Measurements from ENCODE around the gene KLC4.
"Not testable (repeated sequence)": the region's sequence is repeated elsewhere in the genome, so short reads cannot be mapped to it uniquely, and the experiment has no call there.

KLC4 gene

DNA sequence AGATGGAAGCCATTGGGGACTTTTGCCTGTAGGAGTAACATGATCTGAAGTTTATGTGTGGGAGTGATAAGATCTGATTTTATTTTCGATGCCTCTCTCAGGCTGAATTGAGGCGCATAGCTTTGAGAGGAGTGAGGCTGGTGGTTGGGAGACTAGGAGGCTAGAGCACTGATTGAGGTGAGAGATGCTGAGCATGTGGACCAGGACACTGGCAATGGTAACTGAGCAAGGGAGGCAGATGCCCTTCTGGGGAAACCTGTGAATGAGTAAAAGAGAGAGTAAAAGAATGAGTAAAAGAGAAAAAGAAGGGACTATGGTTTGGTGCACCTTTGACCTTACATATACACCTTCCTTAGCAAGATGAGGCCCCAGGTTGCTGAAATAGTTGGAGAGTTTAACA lies 35.0 kb upstream of the KLC4 start:
- no peak overlapping the region for H3K4me3 ChIP-seq (ENCODE audit: low read length)
- no peak for TF ChIP-seq ZNF274 (IDR thresholded peaks at IDR 0.05; ENCODE audit: low read depth, low read length)

DNA sequence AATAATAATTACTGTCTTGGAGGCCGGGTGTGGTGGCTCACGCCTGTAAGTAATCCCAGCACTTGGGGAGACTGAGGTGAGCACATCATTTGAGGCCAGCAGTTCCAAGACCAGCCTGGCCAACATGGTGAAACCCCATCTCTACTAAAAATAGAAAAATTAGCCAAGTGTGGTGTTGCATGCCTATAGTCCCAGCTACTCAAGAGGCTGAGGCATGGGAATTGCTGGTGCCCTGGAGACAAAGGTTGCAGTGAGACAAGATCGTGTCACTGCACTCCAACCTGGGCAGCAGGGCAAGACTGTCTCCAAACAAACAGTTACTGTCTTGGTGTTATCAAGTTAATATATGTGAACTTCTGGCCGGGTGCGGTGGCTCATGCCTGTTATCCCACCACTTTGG lies 33.1 kb upstream of the KLC4 start:
- H3K4me3 ChIP-seq (ENCODE audit: low read length), result no peak overlapping the region
- no peak for TF ChIP-seq ZNF274 (IDR thresholded peaks at IDR 0.05; ENCODE audit: low read depth, low read length)

DNA sequence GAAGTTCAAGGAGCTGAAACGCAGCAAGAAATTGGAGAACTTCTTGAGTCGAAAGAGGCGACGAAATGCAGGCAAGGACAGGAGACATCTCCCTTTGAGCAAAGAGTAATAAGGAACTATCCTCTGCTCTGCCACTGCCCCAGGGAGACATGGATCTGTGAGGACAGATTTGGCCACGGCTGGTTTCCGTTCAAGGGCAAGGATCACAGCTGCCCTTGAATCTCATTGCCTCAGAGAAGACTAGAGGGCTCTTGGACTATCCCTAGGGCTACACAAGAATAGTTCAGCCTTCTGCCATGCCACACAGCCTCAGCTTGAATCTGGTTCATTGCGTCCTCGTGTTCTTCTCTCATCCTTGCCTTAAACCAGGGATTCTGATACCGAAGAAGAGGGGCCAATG lies 30.3 kb upstream of the KLC4 start:
- TF ChIP-seq ZNF274 (IDR thresholded peaks at IDR 0.05; ENCODE audit: low read depth, low read length), result no peak
- H3K4me3 ChIP-seq (ENCODE audit: low read length), result no peak overlapping the region

DNA sequence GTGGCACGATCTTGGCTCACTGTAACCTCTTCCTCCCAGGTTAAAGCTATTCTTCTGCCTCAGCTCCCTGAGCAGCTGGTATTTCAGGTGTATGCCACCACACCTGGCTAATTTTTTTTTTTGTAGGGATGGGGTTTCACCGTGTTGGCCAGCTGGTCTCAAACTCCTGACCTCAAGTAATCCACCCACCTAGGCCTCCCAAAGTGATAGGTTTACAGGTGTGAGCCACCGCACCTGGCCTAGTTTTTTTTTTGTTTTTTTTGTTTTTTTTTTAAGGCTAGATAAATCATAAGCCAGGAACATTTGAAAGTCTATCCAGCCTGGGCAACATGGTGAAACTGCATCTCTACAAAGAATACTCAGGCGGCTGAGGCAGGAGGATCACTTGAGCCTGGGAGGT lies 27.1 kb upstream of the KLC4 start:
- no peak overlapping the region for H3K4me3 ChIP-seq (ENCODE audit: low read length)
- TF ChIP-seq ZNF274 (IDR thresholded peaks at IDR 0.05; ENCODE audit: low read depth, low read length), result no peak

DNA sequence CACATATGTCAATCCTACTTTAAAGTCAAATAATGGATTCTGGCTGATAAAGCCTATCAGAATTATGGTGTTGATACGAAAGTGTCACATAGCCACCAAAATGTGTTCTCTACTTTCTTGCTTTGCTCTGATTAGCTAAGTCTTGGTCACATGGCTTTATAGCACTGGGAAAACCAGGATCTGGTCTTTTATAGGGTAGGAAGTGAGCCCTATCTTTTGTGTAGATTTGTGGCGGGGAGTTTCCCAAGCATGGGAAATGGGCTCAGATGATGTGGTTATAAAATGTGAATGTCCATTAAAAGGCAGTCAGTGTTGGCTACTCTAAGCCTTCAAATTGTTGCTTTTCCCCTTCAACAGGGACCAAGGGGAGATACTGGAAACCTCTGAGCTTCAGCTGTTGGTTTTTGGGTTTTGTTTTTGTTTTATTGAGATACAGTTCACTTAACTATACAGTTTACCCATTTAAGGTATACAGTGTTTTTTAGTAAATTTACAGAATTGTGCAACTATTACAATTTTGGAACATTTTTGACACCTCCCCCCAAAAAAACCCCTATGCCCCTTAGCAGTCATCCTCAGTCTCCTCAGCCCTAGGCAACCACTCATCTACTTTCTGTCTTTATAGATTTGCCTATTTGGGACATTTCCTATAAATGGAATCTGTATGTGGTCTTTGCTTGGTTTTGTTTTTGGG lies 25.8 kb upstream of the KLC4 start:
- TF ChIP-seq ZNF274 (IDR thresholded peaks at IDR 0.05; ENCODE audit: low read depth, low read length), result no peak
- no peak overlapping the region for H3K4me3 ChIP-seq (ENCODE audit: low read length)

DNA sequence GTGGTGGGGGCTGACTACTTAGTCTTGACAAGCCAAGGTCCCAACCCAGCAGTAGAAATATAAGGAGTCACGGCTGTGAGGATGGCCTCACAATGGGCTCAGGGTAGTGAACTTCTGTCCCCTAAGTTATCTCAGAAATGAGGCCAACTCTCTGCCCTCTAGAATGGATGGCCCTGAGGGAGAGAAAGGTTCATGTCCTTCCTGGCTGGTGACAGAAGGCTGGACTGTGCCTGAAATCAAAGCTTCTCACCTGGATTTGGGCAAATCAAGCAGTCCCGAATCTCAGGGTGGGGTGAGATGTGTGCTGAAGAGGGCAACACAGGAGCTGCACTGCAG lies 25.3 kb upstream of the KLC4 start:
- TF ChIP-seq ZNF274 (IDR thresholded peaks at IDR 0.05; ENCODE audit: low read depth, low read length), result no peak
- H3K4me3 ChIP-seq (ENCODE audit: low read length), result no peak overlapping the region

DNA sequence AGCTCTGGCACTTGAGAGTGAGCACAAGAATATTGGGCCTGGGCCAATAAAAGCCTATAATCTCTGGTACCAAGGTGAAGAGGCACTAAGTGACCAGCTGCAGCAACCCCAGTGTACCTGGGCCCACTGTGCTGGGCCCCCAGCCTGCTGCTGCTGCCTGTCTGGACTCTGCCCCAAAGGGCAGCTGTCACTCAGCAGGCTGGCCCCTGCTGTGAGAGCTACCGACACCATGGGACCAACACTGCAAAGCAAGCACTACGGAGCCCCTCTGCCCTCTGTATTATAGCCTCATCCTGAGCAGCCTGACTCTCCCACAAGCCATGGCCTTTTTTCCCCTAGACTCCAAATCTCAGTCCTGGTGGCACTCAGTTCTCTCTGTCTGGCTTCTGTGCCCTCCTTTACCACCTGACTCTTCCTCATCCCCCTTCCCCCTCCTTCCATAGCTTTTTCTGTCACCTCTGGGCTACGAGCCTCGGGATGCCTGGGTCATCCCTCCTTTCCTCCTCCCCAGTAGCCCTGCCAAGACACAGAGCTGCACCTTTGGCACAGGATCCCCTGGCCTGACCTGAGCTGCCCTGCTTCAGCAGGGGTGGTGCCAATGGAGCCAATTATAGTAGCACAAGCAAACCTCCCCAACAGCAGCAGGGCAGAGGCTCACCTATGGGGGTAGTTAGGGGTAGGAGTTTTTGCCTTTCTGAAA lies 23.8 kb upstream of the KLC4 start:
- TF ChIP-seq ZNF274 (IDR thresholded peaks at IDR 0.05; ENCODE audit: low read depth, low read length), result no peak
- H3K4me3 ChIP-seq (ENCODE audit: low read length), result no peak overlapping the region

DNA sequence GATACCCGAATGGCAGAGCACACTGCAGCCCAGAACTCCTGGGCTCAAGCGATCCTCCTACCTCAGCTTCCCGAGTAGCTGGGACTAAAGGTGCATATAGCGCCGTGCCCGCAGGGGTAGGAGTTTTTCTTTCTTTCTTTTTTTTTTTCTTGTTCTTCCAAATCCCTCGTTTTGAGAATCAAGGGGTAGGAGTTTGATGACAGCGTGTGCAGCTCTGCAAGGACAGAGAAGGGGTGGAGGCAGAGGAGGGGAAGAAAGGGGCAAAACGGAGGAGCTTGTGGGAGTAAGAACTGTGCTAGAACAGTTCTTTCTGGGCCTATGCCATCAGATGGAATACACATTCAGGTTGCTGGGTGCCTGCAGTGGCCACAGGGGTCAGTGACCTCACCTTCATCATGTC lies 22.7 kb upstream of the KLC4 start:
- no peak overlapping the region for H3K4me3 ChIP-seq (ENCODE audit: low read length)
- no peak for TF ChIP-seq ZNF274 (IDR thresholded peaks at IDR 0.05; ENCODE audit: low read depth, low read length)

DNA sequence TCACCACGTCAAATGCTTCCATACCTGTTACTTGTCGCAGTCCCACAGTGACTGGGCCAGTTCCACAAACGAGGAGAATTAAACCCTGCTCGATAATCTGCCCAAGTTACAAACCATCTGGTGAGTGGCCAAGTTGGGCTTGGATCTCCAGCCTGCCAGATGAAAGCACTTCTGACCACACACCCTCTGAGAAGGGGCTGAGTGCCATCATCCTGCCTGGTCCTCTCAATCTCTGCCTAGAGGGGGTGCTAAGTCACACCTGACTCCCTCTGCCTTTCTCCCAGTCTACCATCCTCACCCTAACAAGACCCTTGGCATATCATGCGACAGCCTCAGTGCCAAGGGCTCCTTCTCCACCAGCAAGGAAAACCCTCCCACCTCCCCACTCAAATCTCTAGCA lies 22.2 kb upstream of the KLC4 start:
- no peak for TF ChIP-seq ZNF274 (IDR thresholded peaks at IDR 0.05; ENCODE audit: low read depth, low read length)

DNA sequence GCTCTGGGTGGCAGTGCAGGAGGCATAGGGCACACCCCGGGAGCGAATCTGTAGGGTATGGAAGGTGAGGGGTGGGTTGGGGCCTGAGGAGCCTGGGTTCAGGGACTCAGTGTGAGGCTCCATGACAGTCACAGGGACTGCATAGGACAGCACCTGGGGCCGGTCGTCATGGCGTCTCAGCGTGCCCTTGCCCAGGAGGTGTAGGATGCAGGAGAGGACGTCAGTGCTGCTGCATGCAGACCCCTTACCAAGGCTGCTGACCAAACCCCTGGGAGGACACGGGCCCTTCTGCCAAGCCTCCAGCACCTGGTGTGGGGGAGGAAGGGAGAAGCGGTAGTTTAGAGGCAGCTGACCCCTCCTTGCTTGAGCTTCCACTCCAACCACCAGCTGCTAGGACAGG lies 21.7 kb upstream of the KLC4 start:
- no peak for TF ChIP-seq ZNF274 (IDR thresholded peaks at IDR 0.05; ENCODE audit: low read depth, low read length)
- no peak overlapping the region for H3K4me3 ChIP-seq (ENCODE audit: low read length)

More for the DNA sequence above, 22.2 kb upstream of the KLC4 start:
- no peak overlapping the region for H3K4me3 ChIP-seq (ENCODE audit: low read length)

DNA sequence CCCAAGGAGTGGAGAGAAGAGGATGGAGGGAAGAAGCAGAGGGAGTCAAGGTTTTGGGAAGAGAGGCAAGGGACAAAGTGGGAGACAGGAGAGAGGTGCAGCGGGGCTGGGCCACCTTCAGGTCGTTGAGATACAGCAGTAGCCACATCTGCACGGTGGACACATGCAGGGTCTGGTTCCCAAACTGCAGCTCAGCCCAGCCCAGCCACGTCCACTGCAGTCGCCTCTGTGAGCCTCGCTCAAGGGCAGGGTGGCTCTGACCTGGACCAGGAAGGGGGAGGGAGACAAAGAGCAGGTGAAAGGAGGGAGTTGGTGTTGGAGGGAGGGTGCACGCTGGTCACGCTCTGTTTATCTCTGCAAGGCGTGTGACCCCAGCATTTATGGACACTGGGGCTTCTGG lies 20.7 kb upstream of the KLC4 start:
- H3K4me3 ChIP-seq (ENCODE audit: low read length), result no peak overlapping the region
- TF ChIP-seq ZNF274 (IDR thresholded peaks at IDR 0.05; ENCODE audit: low read depth, low read length), result no peak

DNA sequence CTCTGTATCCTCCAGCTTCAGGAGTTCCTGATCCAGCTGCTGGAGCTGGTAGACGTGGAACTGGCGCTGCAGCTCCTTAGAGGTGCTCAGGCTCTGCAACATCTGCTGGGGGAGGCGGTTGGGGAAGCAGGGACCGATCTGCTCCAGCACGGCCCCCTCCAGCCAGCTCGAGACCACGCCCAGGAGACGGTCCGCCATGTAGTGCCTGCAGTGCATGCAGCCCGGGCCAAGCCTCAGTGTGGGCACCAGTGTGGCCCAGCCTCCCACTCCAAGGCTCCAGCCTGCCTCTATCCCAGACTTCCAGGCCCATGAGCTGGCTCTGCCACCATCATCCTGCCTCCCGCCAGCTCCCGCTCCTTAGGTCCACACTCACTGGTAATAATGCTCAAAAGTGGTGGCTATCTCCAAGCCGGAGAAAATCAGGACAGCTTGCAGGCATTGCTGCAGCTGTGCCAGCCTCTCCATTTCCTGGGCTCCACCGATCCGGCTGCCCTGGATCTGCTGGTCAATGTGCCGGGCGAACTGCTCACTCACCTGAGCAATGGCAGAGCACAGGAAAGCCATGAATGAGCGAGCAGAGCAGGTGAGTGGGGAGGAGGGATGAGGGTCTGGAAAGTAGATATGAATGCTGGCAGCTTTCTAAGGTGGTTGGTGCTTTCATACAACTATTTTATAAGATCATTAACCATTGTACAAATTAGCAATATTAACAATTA lies 18.7 kb upstream of the KLC4 start:
- TF ChIP-seq ZNF274 (IDR thresholded peaks at IDR 0.05; ENCODE audit: low read depth, low read length), result no peak

DNA sequence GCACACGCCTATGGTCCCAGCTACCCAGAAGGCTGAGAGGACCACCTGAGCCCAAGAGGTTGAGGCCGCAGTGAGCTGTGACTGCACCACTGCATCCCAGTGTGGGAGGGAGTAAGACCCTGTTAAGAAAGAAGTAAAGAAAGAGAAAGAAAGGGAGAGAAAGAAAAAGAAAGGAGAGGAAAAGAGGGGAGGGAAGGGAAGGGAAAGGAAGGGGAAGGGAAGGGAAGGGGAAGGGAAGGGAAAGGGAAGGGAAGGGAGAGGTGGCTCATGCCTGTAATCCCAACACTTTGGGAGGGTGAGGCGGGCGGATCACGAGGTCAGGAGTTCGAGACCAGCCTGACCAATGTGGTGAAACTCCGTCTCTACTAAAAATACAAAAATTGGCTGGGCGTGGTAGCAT lies 18.0 kb upstream of the KLC4 start:
- not testable (repeated sequence) for H3K4me3 ChIP-seq (ENCODE audit: low read length)

More for the DNA sequence above, 18.7 kb upstream of the KLC4 start:
- no peak overlapping the region for H3K4me3 ChIP-seq (ENCODE audit: low read length)

DNA sequence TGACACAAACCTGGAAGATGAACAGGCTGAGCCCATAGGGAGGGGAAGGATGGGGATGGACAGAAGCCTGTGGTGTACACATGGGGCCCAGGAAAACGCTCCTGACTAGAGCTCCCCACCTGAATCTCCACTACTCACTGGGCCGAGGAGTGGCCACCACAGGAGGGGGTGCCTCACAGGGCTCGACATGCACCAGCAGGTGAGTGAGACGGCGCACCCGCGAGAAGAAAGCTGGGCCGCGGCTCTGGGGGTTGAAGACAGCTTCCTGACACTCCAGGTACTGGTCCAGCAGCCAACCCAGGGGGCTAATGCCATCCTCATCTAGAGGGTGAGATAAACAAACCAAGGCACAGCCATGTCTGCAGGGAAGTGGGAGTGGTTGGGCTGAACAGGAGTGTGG lies 16.1 kb upstream of the KLC4 start:
- no peak overlapping the region for H3K4me3 ChIP-seq (ENCODE audit: low read length)
- TF ChIP-seq ZNF274 (IDR thresholded peaks at IDR 0.05; ENCODE audit: low read depth, low read length), result no peak

DNA sequence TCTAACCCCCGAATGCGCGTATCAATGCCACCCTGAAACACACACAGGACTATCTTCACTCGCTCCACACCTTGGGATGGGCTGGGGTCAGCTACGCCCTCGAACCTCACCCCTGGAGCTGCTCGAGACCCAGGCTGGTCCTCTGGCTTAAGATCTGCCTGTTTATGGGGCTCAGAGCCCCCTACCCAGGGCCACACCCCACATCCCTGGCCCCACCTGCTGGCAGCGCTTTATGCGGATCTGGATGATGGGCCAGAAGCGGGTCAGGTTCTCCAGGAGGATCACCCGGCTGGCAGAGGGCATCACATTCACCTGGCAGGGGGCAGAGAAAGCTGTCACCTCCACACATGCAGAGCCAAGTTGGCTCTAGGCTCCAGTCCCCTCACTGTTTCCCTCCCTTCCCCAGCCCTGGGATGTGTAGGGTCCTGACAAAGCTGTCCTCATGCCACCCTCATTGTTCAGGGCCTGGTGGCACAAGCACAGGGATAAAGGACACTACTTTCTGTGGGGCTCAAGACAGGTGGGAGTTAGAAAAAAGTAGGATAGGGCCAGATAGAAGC lies 14.0 kb upstream of the KLC4 start:
- no peak overlapping the region for H3K4me3 ChIP-seq (ENCODE audit: low read length)
- TF ChIP-seq ZNF274 (IDR thresholded peaks at IDR 0.05; ENCODE audit: low read depth, low read length), result no peak

Data from GM08714 (cell line).